COR-L47 (cell line): ENCODE results near the gene WASHC2C.
"Not testable (repeated sequence)": the region's sequence is repeated elsewhere in the genome, so short reads cannot be mapped to it uniquely, and the experiment has no call there.

ENCODE experiments used
- DNase-seq: peaks from one replicate; lab custom pipeline; 2025; lab: John Stamatoyannopoulos, UW

WASHC2C gene

DNA sequence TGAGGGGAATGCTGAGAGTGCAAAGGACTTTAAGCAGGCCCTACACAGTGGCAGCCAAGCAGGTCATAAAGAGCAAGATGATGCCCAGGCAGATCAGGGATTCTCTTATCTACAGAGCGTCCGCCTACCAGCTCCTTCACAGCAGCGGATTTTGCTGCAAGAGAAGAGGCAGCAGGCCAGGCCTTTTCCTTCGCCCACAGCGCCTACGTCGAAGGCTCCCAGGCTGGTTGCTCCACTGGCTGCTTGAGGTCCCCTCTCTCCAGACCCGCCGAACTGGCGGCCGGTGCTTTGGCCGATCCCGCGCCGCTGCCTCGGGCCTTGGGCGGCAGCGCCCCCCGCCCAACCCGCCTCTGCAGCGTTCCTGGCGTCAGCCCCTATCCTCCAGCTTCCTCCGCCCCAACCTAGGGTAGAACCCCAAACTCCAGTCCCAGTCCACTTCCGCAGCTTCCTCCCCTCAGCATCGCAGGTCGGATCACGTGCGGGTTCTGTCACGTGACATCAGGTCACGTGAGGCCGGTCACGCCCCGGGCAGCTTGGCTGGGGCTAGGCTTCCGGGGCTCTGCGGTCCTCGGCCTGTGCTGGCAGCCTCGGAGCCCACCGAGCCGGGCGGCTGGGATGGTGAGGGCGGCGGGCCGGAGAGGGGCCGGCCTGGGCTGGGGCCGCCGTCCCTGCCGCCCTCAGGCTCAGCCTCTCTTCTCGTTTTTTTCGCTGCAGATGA lies at the start of gene WASHC2C:
TSS of gene WASHC2C (plus strand) at position 564 of the 718 bp plus-strand sequence. CDS start at position 616, 52 bp downstream.
- peak; percentile 61 for DNase-seq

DNA sequence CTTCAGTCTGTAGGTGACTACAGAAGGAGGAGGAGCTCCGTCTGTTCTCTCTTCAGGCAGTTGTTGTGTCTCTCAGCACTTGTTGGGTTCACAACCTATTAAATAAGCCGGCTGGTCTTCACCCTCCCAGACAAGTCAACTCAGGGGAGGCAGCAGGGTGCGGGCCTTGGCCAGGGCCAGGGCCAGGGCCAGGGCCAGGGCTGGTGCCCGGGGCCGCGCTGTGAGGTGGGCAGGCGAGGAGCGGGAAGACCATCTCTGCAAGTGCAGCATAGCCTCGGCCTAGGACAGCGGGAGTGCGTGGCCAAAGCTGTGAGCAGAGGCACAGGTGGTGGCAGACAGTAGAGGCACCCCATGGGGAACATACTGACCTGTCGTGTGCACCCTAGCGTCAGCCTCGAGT lies 48.6 kb upstream of the WASHC2C start:
- DNase-seq, result not testable (repeated sequence)

DNA sequence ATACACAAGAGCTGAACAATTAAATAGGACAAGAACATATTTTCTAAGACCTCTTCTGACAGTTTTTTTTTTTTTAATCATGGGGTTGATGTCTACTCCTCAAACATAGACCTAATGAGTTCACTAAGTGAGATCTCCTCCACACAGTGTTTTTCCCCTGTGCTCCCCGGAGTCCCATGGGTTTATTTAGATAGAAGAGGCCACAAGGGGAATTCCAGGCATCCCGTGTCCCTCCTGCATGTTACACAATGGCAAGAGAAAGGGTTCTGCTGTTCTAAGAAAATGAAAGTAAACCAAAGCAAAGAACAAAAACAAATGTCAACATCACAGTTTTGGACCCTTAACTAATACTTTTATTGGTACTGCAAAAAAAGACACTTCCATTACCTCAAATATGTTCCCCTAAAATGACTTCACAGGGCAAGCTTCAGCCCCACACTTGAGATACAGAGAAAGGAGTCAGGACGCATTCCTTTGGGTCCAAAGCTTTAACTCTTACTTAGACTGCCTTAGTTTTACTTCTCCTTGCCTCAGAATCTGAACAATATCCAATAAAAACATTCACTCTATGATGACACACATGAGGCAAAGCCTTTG lies 16.8 kb upstream of the WASHC2C start:
- not testable (repeated sequence) for DNase-seq

DNA sequence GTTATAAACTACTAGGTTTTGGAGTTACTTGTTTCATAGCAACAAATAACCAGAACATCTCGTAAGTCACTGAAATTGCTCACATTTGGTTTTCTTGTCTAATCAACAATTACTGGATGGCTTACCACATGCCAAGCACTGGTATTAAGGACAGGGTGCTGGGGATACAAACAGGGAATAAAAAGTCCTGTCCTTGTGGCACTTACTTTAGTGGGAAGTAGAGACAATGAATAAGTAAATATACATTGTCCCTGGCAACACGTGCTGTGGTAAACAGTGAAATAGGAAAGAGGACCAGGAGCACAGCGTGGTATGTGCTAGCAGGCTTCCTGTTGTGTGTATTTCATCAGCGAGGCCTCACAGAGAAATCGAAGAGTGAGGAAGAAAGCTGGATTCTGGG lies 15.8 kb upstream of the WASHC2C start:
- not testable (repeated sequence) for DNase-seq

- not testable (repeated sequence) for DNase-seq
Measured at GRCh38 chr10:45717053-45717452, 10.0 kb upstream of the WASHC2C start.

GRCh38 chr10:45717642-45718041 lies 9.4 kb upstream of the WASHC2C start:
- not testable (repeated sequence) for DNase-seq

DNA sequence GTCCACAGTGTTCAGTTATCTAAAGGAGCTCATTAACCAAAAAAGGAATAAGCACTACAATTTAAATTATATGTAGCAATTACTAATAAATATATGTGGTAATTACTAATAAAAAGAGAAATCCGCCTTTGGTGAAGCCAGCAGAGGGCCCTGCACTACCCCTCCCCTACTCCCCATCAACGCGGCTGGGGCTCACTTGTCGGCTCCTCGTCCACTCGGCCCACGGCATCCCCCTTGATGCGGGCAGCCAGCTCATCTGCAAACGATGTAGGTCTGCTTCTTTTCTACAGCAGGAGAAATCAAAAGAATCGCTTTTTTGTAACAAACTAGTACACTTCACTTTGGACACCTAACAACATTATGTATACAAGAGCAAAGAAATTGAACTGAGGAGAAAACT lies 5.6 kb upstream of the WASHC2C start:
- DNase-seq, result not testable (repeated sequence)

DNA sequence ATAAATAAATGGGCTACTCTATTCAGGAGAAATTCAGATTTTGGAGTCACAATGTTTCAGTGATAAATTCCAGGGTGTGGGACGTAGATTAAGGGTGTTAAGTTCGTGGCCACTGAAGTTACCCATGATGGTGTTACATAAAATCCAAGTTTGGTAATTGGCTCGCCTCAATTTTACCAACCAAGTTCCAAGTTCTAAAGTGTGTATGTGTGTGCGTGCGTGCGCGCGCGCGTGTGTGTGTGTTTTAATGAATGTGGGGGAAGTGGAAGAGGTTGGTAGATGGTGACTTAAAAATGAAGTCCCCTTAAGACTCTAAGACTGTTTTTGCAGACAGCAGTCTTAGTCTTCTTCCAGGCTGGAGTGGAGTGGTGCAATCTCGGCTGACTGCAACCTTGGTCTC lies 3.2 kb upstream of the WASHC2C start:
- not testable (repeated sequence) for DNase-seq

DNA sequence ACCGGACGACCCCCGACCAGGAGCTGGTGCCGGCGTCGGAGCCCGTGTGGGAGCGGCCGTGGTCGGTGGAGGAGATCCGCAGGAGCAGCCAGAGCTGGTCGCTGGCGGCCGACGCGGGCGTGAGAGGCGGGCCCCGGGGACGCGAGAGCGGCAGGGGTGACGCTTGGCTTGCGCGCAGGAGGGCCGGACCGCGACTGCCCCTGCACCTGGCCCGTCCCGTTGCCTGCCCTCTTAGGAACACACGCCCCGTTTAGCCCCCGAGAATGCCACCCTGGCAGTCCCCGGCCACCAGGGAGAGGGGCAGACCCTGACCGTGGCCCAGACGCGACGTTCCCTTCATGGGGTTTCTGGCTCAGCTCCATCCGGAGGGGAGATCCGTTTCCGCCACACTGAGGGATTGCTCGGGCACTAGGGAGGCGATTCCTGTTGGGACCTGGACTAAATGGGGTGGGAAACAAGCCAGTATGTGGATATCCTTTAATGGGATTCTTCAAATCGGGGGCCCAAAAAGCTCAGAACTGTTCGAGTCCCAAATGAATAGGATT lies 427 bp downstream of the WASHC2C start:
- not testable (repeated sequence) for DNase-seq

DNA sequence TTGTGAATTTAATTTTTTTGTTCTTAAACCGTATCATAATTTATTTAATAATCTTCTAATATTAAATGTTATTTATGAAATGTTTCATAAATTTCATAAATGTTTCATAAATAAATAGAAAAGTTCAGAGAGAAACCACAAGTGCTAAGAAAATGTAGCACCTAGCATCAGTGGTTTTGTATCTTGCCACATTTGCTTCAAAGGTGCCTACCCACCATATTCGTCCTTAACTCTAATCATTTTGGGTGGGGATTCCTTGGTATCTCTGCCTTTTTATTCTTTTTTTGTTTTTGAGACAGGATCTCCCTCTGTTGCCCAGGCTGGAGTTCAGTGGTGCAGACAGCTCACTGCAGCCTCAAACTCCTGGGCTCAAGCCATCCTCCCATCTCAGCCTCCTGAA lies 7.4 kb downstream of the WASHC2C start:
- not testable (repeated sequence) for DNase-seq

- DNase-seq, result not testable (repeated sequence)
Measured at GRCh38 chr10:45734867-45735266, 7.8 kb downstream of the WASHC2C start.

- DNase-seq, result not testable (repeated sequence)
Measured at GRCh38 chr10:45741559-45741958, 14.5 kb downstream of the WASHC2C start.

- DNase-seq, result not testable (repeated sequence)
Measured at GRCh38 chr10:45742014-45742413, 14.9 kb downstream of the WASHC2C start.

GRCh38 chr10:45751141-45751540 lies 24.1 kb downstream of the WASHC2C start:
- DNase-seq, result not testable (repeated sequence)

DNA sequence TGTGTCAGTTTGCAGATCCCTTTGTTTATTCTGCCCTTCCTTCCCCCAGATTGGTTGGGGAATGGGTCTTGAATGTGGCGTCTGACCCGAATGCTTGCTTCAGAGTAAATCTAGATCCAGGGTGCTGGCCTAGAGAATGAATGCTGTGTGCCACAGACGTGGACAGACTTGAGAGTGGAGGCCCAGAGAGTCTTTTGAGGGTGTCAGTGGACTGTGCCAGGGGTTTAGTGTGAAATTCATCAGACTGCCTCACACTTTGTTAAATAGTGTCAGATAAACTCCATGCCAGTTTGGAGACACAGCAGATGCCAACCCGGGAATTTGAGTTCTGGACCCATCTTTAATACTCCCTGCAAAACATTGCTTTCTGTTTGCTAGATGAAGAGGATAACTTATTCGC lies 25.1 kb downstream of the WASHC2C start:
- not testable (repeated sequence) for DNase-seq

- not testable (repeated sequence) for DNase-seq
Measured at GRCh38 chr10:45753979-45754495, 27.0 kb downstream of the WASHC2C start.

DNA sequence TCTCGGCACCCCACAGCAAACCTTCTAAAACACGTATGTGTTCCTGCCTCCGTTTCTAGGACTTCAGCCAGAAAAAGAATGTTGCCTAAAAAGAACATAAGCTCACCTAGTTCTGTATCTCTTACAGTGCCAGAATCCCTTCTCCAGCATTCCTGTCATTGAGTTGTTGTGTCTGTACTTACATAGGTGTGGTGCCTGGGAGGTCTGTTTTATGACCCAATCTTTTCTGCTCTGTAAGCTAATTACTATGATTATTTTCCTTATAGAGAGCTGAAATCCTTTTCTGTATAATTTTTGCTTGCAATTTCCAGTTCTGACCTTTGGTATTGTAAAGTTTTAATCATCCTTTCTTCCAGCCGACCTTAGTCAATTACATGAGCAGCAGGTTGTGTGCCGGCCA lies 28.0 kb downstream of the WASHC2C start:
- not testable (repeated sequence) for DNase-seq

- DNase-seq, result not testable (repeated sequence)
Measured at GRCh38 chr10:45756065-45756464, 29.0 kb downstream of the WASHC2C start.

GRCh38 chr10:45757661-45758396 lies 30.8 kb downstream of the WASHC2C start:
- DNase-seq, result not testable (repeated sequence)

DNA sequence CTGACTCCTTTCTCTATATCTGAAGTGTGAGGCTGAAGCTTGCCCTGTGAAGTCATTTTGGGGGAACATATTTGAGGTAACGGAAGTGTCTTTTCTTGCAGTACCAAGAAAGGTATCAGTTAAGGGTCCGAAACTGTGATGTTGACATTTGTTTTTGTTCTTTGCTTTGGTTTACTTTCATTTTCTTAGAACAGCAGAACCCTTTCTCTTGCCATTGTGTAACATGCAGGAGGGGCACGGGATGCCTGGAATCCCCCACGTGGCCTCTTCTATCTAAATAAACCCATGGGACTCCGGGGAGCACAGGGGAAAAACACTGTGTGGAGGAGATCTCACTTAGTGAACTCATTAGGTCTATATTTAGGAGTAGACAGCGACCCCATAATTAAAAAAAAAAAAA lies 34.6 kb downstream of the WASHC2C start:
- DNase-seq, result not testable (repeated sequence)

DNA sequence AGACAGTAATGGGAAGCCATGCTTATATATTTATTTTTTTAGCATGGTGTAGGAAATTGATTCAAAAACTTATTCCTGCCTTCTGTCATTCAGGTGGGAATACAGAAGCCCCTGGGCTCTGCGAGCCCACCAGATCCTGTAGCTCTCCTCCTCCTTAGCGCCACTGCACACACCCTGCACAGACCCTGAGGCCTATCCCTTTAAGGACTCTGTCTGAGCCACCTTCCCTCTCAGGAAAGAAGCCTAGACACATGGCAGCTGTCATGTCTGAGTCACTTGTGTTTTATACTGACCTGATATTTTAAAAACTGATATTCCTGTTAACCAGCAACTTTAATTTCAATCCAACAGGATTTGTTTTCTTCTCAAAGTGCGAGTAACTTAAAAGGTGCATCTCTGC lies 36.0 kb downstream of the WASHC2C start:
- not testable (repeated sequence) for DNase-seq

DNA sequence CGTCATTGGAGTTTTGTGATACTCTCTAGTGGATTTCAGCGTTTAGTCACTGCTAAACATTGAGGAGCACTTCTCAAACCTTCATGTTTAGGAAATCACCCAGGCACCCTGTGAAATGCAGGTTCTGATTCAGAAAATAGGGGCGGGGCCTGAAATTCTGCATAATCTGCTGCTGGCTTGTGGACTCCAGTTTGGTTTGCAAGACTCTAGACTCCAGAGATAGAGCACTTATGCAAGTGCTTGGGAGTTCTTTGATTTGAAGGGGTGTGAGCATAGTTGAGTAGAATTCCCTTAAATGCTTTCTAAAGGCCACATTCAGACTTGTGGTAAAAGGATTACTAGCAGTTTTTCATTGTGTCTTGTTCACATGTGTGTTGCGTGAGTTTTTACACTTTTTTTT lies 41.3 kb downstream of the WASHC2C start:
- DNase-seq, result not testable (repeated sequence)
